GM19023 (cell line): Measurements from ENCODE around the gene MMP2.

ENCODE experiments used
- ATAC-seq: cut with Tn5 transposase; IDR thresholded peaks from one replicate; pipeline ENCODE4 v1.9.1; 2021; ENCODE audit warnings: mild to moderate bottlenecking, moderate library complexity; ENCODE audit not compliant: unreplicated experiment

Gene MMP2

GRCh38 chr16:55478827-55479429 is at the start of gene MMP2:
Gene MMP2, plus strand, starts transcription at chr16:55479198. Its CDS starts 282 bp downstream, at chr16:55479480.
- no peak for ATAC-seq

GRCh38 chr16:55433030-55433429 is 46.0 kb upstream of the MMP2 start:
- no peak for ATAC-seq

- ATAC-seq = no peak
Observed at GRCh38 chr16:55433535-55433934, 45.5 kb upstream of the MMP2 start.

- no peak for ATAC-seq
Observed at GRCh38 chr16:55434000-55434399, 45.0 kb upstream of the MMP2 start.

GRCh38 chr16:55435387-55435786 is 43.6 kb upstream of the MMP2 start:
- ATAC-seq = no peak

- ATAC-seq = no peak
Observed at GRCh38 chr16:55436587-55436986, 42.4 kb upstream of the MMP2 start.

GRCh38 chr16:55437625-55438024 is 41.4 kb upstream of the MMP2 start:
- ATAC-seq = no peak

- no peak for ATAC-seq
Observed at GRCh38 chr16:55438281-55438680, 40.7 kb upstream of the MMP2 start.

- ATAC-seq = no peak
Observed at GRCh38 chr16:55439101-55439690, 39.8 kb upstream of the MMP2 start.

GRCh38 chr16:55443434-55444346 is 35.3 kb upstream of the MMP2 start:
- no peak for ATAC-seq

- ATAC-seq = peak; percentile 83
Observed at GRCh38 chr16:55444754-55445485, 34.1 kb upstream of the MMP2 start.

- no peak for ATAC-seq
Observed at GRCh38 chr16:55447231-55447630, 31.8 kb upstream of the MMP2 start.

GRCh38 chr16:55452996-55453395 is 26.0 kb upstream of the MMP2 start:
- no peak for ATAC-seq

GRCh38 chr16:55453909-55454308 is 25.1 kb upstream of the MMP2 start:
- ATAC-seq = no peak

- no peak for ATAC-seq
Observed at GRCh38 chr16:55454861-55455260, 24.1 kb upstream of the MMP2 start.

- no peak for ATAC-seq
Observed at GRCh38 chr16:55462241-55462640, 16.8 kb upstream of the MMP2 start.

- ATAC-seq = no peak
Observed at GRCh38 chr16:55464375-55464774, 14.6 kb upstream of the MMP2 start.

- peak; percentile 91 for ATAC-seq
Observed at GRCh38 chr16:55465077-55465896, 13.7 kb upstream of the MMP2 start.

- no peak for ATAC-seq
Observed at GRCh38 chr16:55466209-55466608, 12.8 kb upstream of the MMP2 start.

- no peak for ATAC-seq
Observed at GRCh38 chr16:55467898-55468297, 11.1 kb upstream of the MMP2 start.
